Measurements from ENCODE around the gene TNNT2. TPM values are rescaled to one million over a fixed set of nuclear protein-coding genes. Genes with fewer than 3 reads are reported as not detected.
A peak's percentile ranks its signal among the peaks of the same experiment; 100 is the strongest.

Gene TNNT2
- total RNA-seq, 1 experiment from 2014 or later: 0.45 TPM

DNA sequence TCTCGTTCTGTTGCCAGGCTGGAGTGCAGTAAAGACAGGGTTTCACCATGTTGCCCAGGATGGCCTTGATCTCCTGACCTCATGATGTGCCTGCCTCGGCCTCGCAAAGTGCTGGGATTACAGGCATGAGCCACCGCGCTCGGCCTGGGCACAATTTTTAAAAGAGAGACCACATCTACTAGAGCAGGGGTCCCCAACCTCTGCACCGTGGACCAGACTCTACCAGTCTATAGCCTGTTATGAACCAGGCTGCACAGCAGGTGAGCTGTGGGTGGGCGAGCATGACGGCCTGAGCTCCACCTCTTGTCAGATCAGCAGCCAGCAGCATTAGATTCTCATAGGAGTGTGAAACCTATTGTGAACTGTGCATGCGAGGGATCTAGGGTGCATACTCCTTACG, 20.8 kb downstream of the TNNT2 start:
- DNase-seq (ENCODE audit: low spot score): no peak

DNA sequence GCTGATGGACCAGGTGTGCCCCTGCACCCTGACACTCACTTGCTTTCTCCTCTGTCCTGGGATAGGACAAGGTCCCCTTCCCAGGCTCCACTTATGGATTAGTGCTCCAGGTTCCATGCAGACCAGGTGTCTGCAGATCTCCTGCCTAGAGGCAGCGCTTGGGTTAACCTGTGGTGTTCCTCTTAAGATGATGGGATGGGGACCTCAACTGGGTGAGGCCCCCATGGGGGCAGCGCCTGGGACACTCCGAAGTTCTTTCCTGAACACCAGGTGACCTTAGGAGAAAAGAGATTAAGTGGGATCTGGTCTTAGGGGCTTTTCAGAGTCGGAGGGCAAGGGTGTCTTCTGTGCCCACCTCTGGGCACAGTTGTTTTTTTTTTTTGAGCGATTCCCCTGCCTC, 21.2 kb downstream of the TNNT2 start:
- DNase-seq (ENCODE audit: low spot score): no peak

DNA sequence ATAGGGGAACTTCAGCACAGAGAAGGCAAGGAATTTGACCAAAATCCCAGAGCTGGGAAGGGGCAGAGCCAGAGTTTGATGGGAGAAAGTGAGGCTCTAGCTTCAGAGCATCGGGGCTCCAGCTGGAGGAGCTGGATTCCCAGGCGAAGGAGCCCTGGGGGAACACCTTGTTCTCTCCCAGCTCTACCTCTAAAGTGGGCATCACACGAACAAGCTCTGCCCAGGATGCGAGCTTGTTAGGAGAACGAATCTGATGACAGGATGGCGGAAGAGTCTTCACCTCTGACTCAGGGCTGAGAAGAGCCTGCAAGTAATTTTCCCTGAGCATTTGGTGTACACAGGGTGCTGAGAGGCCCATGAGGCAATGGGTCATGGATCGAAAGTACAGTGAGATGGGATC, 22.0 kb downstream of the TNNT2 start:
- DNase-seq (ENCODE audit: low spot score): no peak

DNA sequence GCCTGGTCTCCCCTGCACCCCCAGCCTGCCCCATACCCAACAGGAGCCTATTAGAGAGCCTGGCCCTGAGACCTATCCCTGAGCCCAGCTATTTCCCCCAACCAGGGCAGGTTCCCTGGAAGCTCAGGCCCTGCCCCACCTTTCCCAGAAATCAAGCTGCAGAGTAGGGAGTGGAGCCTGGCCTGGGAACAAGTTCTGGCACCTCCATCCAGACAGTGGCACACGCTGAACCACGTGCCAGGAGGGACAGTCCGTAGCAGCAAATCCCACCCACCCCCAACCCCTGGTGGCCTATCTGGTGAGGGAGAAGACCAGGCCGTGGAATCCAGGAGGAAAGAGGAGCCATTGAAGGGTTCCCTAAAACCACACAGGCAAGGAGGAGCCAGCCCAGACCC, 22.6 kb downstream of the TNNT2 start:
- DNase-seq (ENCODE audit: low spot score): no peak

DNA sequence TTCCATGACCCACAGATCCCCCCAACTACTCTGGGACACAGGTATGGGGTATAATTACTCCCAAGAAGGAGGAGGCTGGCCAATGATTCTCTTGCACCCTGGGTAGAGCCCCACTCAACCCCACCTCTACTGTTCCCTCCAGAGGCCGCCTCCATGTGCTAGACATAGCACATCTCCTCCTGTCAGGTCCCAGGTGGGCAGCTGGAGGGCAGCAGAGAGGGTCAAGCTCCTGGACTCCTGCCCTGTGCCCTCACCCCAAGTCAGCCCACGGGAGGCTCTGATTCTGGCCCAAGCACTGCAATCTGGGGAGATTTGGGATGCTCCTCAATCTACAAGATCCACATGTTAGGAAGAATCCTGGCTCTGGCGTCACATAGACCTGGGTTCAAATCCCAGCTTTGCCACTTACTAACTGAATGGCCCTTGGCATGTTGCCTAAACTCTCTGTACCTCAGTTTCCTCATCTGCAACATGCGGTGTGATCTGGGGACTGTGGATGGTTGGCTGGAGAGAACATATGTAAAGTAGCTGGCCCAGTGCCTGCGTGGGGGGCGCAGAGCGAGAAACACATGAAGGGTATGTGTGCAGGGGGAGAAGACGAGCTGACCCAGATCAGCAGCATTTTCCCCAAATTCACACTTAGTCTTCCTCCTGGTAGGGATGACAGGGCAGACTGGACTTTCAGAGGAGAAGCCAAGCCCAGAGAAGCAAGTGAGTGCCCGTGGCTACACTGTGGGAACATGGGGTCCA, 23.2 kb downstream of the TNNT2 start:
- DNase-seq (ENCODE audit: low spot score): no peak

DNA sequence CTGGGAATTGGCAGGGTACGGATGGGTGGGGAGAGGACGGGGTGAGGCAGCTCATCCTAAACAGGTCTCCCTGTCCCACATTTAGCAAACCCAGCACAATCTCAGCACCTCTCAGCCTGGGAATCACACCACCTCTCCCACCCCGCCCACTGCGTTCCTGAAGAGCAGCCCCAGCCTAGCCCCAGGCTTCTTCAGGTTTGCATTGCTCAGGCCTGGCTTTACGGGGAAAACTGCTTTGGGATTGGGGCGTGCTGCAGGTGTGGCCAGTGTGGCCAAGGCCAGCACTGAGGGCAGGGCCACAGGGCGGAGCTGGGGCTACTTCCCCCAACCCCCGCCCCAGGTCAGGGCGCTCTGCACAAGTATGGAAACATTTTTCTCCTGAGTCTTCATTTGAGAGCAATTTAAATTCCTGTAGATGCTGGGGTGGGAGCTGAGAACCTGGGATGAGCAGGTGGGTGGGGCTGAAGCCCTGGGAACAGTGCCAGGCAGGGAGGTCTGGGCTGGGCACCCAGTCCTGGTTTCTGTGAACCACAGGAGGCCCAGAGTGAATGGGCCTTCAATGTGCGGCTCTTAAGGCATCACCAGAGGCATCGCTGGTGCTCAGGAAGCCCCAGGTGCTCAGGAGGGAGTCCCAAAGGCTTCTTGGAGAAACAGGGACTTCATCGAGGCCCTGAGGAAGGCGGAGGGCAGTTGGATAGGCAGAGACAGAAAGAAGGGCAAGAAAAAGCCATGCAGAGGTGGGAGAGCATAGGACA, 24.1 kb downstream of the TNNT2 start:
- no peak for DNase-seq (ENCODE audit: low spot score)

DNA sequence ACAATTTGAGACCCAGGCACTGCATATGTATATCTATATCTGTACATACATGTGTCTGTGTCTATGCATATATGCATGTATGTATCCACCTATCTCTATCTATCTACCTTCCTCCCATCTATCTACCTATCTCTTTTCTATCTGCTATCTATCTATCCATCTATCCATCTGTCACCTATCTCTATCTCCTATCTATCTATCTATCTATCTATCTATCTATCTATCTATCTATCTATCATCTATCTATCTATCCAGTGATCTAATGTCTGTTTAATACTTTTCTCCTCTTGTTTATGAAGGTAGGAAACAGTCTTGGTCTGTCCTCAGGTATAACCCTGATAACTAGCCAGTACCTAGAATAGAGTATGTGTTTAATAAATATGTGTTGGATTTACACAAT, 25.9 kb downstream of the TNNT2 start:
- no peak for DNase-seq (ENCODE audit: low spot score)

DNA sequence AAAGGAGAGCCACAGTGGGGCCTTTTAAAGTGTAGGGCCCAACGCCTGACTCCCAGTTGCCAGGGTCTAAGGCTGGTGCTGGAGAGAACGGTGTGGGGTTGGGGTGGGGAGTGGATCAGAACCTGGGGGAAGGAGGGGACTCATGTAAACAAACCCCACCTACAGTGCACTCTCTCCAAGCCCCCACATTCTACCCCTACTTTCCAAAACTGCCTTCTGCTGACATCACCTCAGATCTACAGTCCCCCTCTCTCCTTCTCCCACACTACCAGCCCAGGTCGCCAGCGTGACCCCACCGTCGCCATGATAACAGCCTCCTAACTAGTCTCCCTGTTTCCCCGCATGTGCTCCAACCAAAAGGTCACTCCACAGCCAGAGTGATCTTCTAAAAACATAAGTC, 26.6 kb downstream of the TNNT2 start:
- no peak for DNase-seq (ENCODE audit: low spot score)

DNA sequence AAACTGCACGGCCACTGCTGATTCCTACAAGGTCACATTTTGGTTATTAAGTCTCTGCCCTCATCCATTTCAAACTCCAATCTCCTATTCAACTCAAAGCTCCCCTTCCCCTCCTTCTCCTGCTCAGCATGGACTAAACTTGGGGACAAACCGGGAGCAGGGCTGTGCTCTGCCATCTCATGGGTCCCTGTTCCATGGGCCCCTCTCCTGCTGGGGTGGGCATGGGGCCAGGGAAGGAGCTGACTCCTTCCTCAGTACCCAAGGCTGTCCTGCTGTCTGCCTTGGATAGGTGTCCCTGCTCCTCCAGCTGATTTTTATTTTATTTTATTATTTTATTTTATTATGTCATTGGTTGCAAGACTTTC, 27.1 kb downstream of the TNNT2 start:
- no peak for DNase-seq (ENCODE audit: low spot score)

DNA sequence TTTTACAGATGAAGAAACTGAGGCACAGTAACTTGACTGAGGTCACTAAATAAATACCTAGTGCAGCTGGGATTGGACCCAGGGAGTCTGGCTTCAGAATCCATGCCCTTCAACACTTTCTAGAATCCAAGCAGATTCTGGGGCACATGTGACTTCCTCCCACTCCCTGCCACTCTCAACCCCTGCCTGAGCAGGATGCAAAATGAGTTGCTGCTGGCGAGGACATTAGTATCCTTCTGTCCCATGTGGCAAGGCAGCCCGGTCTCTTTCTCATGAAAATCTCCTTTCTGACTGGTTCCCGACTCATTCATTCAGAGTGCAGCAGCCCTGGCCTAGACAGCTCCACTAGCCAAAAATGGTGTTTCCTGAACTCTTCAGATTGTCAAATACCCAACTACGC, 28.4 kb downstream of the TNNT2 start:
- DNase-seq (ENCODE audit: low spot score): no peak

DNA sequence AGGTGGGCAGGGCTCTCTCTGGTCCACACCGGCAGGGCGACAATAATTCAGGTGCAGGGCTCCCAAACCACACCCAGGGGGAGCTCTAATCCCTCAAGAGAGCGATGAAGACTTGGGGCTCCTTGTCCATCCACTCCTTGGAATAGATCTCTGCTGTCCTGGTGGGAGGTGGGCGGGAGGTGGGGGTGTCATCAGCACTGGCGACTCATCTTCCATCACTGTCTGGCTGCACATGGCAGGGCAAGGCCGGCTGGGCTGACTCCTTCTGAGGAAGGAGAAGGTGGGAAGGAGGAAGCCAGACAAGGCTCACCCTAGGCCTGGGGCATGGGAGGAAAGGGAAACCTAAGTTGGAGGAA, 29.3 kb downstream of the TNNT2 start:
- DNase-seq (ENCODE audit: low spot score): peak; percentile 59

DNA sequence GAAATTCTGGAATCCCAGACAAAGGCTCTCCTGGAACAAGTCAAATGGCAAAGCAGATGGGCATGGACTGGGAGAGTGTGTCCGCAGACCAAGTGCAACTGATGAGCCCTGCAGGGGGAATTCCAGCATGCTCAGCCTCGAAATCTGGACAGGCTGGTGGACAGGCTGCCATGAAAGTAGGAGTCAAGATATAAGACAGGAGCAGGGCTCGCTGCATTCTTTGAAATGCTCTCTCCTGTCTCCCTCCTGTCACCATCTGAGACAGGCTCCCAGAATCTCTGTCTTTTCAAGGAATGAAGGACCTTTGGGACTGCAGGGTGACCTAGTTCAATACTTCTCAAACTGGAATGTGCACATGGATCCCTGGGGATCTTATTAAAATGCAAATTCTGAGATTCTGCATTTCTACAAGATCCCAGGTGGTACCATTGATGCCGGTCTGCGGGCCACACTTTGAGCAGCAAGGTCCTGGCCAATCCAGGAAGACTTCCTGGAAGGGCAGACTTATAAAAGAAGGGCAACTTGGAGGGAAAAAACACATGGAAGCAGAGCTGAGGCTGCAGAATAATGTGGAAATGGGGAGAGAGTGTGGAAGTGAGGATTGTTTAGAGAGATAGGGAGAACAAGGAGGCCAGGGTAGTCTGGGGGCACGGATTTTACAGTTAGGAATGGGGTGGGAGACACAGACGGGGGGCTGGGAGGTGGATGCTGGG, 29.8 kb downstream of the TNNT2 start:
- DNase-seq (ENCODE audit: low spot score): no peak

DNA sequence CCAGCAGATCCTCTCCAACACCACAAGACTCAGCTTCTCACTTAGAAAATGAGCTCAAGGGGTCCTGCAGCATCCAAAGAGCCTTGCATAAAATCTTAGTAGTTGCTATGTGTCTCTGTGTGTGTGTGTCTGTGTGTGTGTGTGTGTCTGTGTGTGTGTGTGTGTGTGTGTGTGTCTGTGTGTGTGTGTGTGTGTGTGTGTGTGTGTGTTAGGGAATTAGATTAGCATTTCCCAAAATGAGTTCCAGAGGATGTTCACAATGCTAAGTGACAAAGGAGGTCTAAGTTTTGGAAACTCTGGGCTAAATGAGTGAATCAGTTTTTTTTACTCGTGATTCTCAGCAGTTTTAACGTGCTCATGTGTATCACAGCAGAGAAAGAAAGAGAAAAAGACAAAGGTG, 30.5 kb downstream of the TNNT2 start:
- no peak for DNase-seq (ENCODE audit: low spot score)

DNA sequence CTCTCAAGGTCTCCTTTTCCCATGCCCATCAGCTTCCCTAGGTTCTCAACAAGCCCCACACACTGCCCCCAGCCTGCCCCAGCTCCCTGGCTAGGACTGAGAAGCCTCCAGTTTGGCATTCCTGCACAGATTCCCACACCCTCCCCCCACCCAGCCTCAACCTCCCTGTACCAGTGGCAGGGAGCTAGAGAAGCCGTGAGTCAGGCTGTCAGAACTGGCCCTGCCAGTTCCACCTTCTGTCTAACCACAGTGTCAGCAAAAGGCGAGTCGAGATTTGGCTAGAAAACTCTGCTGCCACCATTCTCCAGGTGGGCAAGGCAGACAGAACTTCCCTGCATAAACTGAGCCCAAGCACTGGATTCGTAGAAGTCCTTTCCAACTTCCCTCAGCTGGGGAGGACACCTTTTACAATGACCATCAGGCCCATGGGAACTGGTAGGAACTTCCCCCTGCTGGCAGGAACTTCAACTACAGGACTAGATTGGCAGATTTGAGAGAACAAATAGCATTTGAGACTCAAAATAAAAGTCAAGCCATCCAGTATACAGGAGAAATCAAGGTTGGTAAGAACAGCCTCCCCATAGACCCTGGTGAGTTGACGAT, 31.0 kb downstream of the TNNT2 start:
- DNase-seq (ENCODE audit: low spot score): peak; percentile 67

DNA sequence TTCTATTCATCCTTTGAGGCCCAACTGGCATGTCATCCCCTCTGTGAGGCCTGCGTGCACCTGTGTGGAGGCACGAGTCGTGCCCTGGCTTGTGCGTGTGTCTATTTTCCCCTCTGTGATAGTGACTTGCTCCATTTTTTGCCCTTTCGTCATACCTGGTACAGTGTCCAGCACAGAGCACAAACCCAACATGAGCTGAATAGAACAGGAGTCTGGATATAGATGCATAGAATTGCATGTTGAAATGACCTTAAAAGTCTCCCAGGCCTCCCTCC, 32.5 kb downstream of the TNNT2 start:
- no peak for DNase-seq (ENCODE audit: low spot score)

DNA sequence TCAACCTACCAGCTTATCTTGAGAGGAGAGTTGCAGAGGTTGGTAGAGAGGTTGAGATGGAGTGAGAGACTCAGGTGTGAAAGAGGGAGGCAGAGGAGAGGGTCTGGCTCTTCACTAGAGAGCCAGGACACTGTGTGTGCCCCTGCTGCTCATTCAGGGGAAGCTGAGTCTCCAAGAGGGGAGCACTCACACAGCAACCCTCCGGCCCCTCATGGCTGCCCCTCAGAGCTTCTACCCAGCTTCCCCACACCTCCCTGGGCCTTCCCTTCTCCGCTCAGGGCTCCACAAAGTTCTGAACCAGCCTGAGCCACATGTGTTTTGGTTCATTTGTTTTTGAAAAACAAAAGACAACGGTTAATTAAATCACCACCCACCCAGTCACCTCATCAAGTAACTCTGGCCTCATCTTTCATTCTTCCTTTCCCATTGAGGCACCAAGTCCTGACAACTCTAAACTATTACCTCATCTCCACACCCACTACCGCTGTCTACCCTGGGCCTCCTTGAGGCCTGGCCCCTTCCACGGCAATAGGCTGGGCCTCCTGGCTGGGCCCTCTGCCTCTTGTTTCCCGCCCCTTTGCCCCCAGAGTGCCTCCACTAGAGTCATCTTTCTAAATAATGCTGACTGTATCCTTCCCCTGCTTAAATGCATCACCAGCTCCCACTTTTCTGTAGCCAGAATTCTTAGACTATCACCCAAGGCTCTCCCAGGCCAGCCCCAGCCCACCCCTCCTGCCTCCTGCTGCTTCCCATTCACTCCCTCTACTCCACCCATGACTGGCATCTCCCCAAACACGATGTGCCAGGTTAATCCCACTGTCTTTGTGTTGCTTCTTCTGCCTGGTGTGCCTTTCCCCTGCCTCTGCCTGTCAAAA, 33.0 kb downstream of the TNNT2 start:
- DNase-seq (ENCODE audit: low spot score): no peak

DNA sequence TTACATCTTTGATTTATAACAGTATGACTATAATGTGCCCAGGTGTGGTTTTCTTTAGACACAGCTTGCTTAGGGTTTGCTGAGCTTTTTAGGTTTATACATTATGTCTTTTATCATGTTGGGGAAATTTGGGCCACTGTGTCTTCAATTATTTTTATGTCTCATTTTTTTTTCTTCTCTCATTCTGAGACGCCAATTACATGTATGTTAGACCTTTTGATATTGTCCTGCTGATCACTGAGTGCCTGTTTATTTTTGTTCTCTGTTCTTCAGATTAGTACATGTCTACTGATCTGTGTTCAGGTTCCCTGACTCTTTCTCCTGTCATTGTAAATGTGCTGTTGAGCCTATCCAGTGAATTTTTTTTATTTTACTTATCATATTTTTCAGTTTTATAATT, 36.1 kb downstream of the TNNT2 start:
- DNase-seq (ENCODE audit: low spot score): no peak

DNA sequence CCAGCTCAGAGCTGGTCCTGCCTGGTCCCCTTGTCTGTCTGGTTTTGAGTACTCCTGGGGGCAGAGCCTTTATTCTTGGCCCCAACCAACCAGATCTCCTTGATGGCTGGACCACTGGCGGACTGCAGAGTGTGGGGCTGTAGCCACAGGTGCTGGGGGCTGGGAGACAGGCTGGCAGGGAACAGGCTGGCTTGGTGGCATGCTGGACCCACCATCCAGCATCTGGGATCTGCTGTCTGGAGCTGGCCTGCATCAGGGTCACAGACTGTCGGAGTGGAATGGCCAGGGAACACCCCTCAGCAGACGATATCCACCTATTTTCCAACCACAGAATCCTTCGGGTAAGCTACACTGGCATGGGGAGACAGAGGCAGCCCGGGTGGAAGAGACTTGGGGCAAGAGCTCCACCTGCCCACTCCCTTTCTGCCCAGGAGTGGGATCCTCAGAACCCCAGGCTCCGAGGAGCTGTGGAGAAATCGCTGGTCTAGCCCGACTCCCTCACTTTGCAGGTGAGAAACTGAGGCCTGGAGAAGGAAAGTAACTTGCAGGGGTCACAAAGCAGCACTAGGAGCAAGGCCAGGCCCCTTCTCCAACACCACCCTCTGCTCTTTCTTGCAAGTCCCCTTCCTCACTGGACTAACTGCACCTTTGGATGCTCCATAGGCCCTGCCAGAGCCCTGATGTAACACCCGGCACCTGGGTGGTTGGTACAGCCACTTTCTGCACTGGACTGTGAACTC, 40.6 kb downstream of the TNNT2 start:
- DNase-seq (ENCODE audit: low spot score): no peak

DNA sequence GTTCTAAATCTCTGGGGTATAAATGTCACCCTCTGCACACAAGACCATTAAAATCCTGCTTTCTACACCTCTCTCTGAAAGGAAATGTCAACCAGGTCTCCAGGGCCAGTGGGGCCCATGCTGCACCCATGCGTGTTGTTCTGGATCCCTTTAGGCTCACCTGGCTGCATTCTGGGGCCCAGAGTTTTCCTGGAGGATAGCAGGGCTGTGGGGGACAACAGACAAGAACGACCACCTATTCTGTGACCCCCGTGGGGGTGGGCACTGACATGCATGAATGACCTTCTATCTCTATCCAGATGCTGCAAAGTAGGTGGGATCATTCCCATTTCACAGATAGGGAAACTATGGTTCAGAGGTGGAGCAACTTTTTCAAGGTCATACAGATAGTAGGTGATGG, 41.6 kb downstream of the TNNT2 start:
- no peak for DNase-seq (ENCODE audit: low spot score)

DNA sequence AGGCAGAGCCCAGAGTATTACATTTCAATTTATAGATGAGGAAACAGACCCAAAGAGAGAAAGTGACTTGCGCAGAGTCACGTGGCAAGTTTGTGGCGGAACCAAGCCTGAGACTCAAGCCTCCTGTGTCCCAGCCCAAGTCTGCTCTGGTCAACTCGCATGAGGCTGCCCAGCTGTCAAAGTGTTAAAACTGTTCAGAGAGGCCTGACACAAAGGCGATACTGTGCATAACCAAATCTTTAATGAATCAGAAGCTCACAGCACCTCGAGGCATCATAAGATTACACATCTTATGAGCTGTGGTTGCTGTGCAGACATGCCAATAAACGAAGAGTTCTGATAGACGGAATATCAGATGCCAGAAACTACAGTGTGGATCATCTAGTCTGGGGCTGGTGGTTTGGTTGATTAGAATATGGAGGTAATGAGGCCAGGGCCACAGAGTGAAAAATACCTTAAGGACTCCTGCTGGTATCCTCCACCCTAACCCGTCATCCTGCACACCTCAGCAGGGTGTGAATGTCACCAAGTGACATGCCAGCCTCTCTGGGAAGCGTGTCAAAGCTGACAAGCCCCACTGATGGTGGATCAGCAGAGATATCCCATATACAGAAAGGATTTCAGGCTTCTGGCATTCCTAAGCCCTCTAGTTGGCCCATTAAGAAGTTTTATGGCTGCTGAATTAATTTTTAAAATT, 42.2 kb downstream of the TNNT2 start:
- DNase-seq (ENCODE audit: low spot score): no peak

Measured in A172 (cell line).